Stimulated activated CD8-positive, alpha-beta memory T cell treated with anti-CD3 and anti-CD28 coated beads, Interleukin-7, amount 100 ng/mL, for 24 hours (primary cell): Measurements from ENCODE around the gene SCRT2.
"Not testable (repeated sequence)": the region's sequence is repeated elsewhere in the genome, so short reads cannot be mapped to it uniquely, and the experiment has no call there.

Source experiments
- DNase-seq: peaks from one replicate; pipeline ENCODE4 v3.0.0-alpha.2; 2020; ENCODE audit warnings: low read depth

Gene SCRT2

DNA sequence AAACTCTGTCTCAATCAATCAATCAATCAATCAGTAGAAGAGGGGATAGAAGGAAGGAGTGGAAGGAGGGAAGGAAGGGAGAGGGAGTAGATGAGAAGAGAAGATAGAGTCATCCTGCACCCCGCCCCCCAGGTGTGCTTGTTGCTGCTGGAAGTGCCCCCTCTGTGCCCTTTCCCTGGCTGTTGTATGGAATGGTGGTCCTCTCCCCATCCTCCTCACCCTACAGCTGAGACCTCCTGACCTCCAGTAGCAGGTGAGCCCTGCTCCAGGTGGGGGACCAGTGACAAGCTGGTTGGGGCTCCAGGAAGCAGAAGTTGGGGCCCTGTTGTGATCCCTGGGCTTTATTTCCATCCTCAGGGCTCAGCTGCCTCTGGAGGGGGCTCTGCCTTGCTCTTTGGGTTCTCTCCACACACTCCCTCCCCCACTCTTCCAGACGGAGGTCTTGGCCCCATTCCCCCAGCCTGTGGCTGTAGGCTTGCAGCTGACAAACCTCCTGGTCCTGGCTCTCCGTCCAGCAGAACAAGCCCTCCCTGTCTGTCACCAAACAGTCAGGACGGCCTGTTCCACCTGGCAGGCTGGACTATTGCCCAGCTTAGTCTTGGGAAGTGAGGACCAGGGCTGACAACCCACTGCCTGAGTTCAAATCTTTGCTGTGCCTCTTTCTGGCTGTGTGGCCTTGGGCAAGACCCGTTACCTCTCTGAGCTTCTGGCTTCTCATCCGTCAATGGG, 26.0 kb upstream of the SCRT2 start:
- DNase-seq, result no peak

DNA sequence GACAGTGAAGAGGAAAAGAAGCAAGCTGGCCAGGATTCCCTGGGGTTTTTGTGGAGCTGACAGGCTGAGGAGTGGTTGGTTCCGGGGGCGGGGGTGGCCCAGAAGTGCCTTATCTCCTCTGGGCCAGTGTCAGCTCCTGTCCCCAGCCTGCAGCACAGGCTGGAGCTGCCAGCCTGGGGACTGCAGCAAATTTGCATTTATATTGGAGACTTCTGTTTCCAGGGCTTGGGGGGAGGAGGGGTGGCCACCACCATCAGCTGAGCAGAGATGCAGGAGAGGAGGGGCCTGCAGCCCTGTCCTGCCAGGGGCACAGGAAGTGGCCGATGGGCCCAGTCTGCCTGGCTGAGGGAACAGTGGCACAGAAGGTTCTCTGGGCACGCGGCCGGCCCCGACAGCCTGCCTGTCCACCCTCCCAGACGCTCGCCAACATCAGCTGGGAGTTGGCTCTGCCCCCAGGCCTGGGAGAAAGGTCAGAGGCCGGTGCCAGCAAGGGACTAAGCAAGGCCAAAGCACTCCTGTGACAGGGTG, 24.3 kb upstream of the SCRT2 start:
- no peak for DNase-seq

DNA sequence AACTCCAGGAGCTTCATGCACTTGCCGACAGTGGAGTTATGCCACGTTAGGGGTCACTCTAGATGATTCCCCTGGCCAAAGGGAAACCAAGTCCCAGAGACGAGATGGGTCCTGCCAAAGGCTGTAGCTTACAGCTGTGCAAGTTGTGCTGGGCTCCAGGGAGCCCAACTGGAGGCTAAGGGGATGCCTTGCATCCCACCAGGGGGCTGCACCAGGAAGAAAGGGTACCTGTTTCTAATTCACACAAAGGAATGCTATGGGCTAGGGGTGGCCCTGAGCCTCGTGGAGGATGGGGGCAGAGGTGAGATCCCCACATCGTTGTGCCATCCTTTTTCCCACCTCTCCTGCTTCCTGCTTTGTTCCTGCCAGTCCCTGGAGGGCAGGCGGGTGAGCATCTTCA, 23.7 kb upstream of the SCRT2 start:
- DNase-seq, result no peak

DNA sequence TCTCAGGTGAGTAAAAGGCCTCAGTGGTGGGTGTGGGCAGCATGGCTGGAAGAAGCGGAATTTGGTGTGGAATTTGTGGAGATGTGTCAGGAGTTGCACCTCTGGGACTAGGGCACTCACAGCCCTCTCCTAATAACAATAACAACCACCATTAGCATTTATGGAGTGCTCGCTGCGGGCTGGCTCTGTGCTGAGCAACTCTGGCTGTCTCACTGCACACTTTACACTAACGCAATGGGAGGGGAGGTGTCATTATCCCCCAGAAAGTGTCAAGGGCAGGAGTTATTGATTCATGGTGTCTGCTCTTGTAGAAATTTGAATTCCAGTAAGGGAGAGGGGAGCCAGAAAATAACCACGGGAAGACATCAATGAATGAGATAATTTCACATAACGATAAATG, 22.7 kb upstream of the SCRT2 start:
- DNase-seq, result no peak

DNA sequence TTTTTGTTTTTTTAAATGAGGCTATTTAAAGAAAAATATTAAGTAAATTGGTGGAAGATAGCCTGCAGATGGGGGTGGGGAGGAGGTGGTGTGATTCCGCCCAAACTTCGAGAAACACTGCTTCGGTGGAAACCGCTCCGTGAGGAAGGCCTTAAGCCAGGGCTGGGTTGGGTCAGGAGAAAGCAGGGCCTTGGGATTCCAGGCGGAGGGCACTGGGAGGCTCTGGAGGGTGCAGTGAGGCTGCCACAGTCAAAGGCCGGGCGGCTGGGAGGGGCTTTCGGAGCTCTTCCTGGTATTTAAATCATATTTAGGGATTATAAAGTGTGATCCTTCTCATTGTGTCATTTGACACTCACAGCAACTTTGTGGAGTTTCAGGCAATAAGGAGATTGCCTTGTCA, 22.2 kb upstream of the SCRT2 start:
- no peak for DNase-seq

DNA sequence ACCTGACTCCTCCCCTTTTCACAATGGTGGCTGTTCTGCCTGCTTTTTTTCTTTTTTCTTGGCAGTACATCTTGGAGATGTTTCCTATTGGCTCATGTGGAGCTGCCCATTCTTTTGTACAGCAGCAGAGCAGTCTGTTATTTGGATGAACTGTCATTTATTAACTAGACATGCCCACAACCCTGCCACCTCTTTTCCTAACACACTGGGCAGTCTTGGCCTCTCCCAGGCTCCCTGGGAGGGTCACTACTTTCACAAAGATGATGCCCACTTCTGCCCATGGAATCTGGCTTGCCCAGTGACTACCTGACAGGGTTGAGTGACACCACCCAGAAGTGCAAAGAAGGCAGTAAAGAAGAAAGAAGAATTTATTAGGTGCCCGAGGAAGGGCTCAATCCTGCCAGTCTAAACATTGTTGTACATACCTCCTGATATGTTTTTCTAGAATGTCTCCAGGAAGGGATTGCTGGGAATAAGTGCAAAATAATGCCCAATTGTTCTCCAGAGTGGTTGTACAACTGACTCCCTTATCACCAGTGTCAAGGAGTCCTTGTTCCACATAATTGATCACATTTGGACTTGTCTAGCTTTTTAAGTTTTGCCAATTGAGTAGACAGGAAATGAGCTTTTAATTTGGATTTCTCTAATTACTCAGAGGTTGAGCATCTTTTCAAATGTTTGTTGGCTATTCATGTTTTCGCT, 19.7 kb upstream of the SCRT2 start:
- no peak for DNase-seq

DNA sequence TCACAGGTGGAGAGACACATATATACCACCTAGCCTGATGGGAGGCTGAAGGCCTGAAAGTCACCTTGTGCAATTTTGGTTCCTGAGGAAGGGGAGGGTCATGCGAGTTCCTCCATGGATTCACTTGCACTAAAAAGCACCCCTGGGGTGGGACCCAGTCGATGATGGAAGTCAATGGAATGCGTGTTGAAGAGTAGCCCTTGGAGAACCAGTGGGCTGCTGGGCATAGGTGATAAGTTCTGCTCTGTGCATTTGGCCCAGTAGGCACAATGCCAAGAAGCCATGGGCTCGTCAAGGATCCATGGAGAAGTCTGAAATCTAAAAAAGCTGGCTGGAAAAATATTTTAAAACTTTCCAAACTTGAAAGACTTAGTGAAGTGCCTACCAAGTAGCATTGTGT, 18.9 kb upstream of the SCRT2 start:
- no peak for DNase-seq

DNA sequence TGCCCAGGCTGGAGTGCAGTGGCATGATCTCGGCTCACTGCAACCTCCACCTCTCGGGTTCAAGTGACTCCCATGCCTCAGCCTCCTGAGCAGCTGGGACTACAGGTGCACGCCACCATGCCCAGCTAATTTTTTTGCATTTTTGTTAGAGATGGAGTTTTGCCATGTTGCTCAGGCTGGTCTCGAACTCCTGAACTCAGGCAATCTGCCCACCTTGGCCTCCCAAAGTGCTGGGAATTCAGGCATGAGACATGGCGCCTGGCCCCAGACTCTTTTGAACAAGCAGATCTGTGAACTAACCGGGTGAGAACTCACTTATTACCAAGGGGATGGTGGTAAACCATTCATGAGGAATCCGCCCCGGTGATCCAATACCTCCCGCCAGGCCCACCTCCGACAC, 18.2 kb upstream of the SCRT2 start:
- DNase-seq, result not testable (repeated sequence)

DNA sequence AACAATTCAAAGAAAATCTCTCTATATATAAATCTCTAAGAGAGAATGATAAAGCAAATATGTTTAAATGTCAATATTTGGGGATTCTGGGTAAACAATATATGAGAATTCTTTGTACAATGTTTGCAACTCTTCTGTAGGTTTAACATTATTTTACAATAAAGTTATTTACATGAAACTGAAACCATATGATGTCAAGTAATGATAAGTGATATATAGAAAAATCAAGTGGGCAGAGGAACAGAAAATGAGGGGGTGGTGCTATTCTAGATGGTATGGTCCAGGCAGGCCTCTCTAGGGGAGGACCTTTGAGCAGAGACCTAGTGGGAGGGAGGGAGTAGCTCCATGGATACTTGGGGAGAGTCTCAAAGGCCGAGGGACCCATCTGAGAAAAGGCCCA, 16.4 kb upstream of the SCRT2 start:
- DNase-seq, result no peak

DNA sequence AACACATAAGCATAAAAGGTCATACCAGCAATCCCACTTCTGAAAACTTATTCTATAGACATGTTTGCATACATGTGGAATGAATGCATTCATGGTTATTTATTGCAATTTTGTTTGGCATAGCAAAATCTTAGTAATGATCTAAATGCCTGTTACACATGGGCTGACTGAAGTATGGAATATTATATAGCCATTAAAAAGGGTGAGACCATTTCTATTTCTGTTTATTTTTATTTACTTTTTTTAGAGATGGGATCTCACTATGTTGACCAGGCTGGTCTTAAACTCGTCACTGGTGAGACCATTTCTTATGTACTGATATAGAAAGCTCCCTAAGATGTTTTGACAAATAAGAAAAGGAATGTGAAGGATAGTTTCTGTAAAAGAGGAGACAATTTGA, 14.3 kb upstream of the SCRT2 start:
- no peak for DNase-seq

DNA sequence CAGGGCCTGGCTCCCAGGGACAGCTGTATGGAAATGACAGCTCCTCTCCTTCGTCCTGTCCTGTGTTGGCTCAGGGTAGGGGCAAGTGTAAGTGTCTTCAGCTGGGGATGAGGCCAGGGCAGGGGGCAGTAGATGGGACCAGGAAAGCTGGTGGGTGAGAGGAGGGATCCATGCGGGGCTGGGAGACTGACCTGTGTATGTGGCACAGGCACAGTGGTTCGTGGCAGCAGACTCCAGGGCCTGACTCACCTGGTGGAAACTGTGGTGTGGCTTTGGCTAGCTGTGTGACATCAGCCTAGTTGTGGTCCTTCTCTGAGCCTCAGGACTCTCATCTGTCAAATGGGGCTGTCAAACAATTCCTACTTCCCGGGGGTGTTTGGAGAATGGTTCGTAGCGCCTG, 13.7 kb upstream of the SCRT2 start:
- no peak for DNase-seq

DNA sequence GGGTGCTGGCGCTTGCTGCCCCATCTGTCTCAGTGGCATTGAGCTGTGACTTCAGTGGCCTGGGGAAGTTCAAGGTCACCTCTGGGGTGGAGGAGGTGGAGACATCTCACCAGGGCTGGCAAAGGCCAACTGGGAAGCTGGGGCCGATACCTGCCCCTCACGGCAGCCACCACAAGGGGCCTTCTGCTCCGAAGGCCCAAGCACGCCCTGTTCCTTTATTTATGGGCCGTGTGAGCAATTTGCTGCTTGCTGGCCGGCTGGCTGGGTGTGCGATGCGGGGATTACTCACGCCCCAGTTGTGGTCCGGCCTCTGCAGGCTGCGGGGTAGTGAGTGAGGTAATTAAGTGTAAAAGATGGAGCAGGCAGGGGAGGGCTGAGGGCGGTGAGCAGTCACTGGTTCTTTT, 13.2 kb upstream of the SCRT2 start:
- no peak for DNase-seq

DNA sequence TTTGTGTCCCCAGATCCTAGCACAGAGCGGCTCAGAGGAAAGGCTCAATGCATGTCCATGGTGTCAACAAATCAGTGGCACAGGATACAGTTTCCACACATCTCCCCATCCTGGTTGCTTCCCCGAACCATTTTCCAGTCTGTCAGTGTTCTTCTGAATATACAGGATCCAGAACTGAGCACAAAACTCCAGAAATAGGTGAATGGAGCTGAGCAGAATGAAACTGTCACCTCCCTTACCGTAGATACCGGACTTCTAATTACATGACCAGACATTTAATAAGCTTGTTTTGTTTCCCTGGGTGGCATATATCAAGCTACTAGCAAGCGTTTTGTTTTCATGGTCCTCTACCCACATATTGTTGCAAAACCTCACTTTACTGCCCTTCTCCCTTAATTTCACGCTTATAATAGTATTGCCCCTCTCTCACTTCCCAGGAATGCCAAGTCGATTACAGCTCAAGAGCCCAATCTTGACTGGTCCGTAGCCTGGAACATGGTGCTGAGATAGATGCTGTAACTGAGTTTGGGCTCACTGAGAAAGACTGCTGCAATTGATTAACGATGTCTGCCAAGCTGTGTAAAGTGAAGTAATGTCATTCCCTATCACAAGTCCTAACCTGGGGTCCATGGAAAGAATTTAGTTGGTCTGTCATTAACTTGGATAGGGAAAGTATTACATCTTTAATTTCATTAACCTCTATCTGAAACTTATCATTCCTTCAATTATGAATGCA, 12.0 kb upstream of the SCRT2 start:
- DNase-seq, result no peak

DNA sequence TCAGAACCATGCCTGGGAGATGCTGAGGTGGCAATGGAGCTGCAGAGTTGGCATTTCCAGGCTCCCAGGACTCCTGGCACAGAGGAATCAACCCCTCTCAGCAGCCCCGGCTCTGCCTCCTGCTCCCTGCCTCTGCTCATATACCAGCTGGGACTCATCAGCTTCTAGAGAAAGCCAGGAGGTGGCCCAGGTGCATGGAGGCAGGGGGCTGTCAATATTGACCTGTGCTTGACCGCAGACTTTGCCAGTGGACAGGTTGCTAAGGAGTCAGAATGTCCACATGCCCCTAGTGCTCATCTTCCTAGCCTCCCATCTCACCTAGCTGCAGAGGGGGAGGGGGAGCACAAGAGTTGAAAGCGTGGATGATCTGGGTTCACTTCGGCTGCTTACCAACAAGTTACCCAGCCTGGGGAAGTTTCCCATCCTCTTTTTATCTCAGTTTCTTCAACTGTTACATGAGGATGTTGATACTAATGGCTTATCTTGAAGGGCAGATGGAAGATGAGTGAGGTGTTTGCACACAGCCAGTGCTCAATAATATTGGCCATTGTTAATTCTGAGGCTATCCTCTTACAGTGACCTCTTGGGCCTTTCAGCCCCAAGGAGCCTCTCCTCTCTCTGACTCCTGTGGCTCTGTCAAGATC, 9.2 kb upstream of the SCRT2 start:
- no peak for DNase-seq

DNA sequence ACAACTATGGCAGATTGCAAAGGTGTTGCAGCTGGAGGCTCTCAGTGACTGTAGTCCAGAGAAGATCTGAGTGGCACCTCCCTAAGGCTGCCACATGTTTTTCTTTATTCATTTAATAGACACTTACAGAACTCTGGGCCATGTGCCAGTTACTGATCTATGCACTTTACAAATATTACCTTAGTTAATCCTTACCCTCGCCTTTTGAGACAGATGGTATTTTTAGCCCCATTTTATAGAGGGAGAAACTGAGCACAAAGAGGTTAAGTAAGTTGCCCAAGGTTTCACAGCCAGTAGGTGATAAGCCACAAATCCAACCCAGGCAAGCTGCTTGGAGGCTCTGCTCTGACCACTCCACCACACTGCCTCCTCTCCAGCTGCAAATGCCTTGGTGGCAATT, 6.5 kb upstream of the SCRT2 start:
- DNase-seq, result no peak

DNA sequence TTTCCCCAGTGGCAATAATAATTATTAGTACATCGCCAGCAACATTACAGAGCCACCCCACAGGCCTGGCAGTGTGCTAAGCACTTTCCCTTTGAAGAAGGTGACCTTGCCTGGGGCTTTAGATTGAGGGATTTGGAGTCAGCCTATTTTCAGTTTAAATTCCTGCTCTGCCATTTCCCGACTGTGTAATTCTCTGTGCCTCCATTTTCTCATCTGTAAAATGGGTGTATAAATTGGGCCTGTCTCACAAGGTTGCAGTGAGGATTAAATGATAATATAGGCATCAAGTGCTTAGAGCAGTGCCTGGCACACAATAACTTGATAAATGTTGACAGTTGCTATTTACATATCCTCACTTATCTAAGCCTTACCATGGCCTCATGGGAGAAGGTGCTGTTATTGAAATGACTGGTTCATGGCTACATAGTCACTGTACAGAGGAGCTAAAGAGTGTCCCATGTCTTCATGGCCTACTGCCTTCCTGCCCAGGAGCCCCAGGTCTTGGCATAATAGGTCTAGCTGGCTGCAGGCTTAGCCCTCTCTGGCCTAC, 5.1 kb upstream of the SCRT2 start:
- DNase-seq, result no peak

DNA sequence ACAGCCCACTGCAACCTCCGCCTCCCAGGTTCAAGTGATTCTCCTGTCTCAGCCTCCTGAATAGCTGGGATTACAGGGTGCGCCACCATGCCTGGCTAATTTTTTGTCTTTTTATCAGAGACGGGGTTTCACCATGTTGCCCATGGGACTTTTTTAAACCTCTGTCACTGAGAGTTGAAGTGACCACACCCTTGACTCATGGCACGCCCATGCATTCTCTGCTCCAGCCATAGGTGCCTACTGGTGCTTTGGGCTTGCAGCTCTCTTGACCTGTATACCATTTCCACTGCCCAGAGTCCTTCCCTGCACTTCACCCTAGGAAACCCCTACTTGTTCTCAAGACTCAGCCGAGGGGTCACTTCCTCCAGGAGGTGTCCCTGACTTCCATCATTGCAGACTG, 2.4 kb upstream of the SCRT2 start:
- no peak for DNase-seq

DNA sequence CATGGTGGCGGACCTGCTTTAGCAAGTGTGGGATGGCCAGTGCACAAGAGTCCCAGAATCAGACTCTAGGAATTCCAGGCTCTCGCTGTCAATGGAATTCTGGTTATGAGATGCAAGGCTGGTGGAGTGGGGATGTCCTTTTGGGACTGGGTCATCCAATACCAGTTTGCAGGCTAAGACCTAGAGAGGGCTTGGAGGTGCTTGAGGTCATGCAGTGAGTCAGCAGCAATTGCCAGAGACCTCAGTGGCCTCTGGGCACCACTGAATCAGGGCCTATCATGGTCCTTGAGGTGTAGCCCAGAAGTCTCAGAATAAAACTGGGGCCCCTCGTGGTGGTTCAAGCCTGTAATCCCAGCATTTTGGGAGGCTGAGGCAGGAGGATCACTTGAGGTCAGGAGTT, 1.4 kb upstream of the SCRT2 start:
- no peak for DNase-seq

DNA sequence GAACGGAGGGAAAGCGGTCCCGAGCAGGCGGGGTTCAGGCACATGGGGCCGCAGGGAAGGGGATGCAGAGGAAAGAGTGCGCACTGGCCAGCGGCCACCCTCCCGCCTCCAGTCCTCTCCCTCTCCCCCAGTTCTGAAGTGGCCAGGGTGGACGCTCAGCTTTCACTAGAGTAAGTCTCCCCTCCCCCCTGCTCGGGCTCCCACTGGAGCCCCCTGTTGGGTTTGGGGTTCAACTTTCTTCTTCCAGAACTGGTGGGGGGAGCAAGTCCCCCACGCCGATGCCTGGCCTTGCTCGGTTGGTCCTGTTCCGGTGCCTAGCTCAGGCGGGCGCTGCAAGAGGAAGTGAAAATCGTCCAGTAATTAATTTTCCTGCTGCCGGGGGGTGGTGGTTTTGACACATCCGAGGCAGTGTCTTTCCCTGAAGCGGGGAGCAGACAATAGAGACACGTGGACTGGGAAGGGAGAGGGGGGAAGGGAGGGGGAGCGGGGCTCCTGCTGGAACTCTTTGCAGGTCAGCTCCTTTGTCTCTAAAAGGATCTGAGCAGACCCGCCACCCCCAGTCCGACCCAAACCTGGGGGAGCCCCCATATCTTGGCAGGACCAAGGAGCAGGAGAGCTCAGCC, 824 bp upstream of the SCRT2 start:
- no peak for DNase-seq

DNA sequence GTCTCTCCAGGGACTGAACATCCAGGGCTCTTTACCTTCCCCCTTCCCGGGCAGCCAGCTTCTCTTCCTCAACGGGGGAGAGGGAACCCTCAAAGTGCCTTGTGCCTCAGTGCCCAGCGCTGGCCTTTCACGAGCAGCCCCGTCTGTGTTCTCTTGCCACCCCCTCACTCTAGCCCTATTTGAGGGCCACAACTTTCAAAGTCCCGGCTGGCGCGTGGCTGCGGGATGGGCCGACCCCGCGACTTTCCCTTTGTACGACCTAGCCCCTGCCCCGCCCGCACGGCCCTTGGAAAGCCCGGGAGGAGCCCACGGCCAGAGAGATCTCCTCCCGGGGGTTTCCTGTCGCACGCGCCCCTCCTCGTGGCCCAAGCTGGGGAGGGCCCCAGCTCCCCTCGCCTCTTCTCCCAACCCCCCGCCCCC, 559 bp downstream of the SCRT2 start:
- no peak for DNase-seq

DNA sequence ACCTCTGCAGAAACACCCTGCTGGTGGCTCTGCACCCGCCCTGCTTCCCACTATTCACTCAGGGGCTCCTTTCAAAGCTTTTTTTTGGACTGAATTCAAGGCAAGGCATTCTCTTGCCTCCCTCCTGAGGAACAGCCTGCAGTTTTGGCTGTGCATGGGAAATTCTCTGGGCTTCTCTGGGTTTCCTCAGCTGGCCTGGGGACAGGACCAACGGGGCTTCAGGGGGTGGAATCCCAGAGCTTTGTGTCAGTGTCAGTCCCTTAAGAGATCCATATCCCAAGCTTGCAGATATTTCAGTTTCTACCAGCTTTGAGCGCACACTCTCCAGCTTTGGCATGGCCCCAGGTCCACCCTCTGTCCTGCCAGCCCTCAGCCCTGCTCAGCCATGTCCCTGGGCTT, 2.0 kb downstream of the SCRT2 start:
- DNase-seq, result no peak
